Activated CD8-positive, alpha-beta memory T cell treated with anti-CD3 and anti-CD28 coated beads for 36 hours (primary cell): Measurements from ENCODE around the gene MAU2. TPM values are rescaled to one million over a fixed set of nuclear protein-coding genes. Genes with fewer than 3 reads are reported as not detected.
"Not testable (repeated sequence)": the region's sequence is repeated elsewhere in the genome, so short reads cannot be mapped to it uniquely, and the experiment has no call there.

Experiments
- CTCF ChIA-PET: fragments of 350-600 bp; sonication (Branson Sonifier 250); formaldehyde crosslinking; loops from one replicate; lab custom pipeline; 2021; ENCODE audit warnings: antibody characterized with exemption; lab: Charles Lee
- POLR2A ChIA-PET: fragments of 350-600 bp; sonication (Branson Sonifier 250); formaldehyde crosslinking; loops from one replicate; lab custom pipeline; 2021; ENCODE audit warnings: antibody characterized with exemption; lab: Charles Lee
- total RNA-seq, 2 experiments: library from RNA; stranded (reverse); gene quantifications; one replicate each; pipeline ENCODE4 v1.2.3, GENCODE V29; 2021

Gene MAU2
- total RNA-seq, 2 experiments from 2014 or later, result 43.1 to 47.4 TPM

- ChIA-PET CTCF (interaction anchor here (0.6 to 1.3 kb wide), 2 partner anchors 21 to 79 kb away, joined by 3 to 4 read pairs; no protein-coding TSS in a partner anchor), POLR2A (no interaction called here)
Observed at GRCh38 chr19:19341026-19341425, 20.4 kb downstream of the MAU2 start.

- ChIA-PET POLR2A (no interaction called here), CTCF (interaction anchor here (1.3 kb wide), 1 partner anchor 20 kb away, joined by 3 read pairs; no protein-coding TSS in a partner anchor)
Observed at GRCh38 chr19:19342086-19343015, 21.7 kb downstream of the MAU2 start.

- CTCF ChIA-PET, result interaction anchor here (0.6 kb wide), 1 partner anchor 77 kb away, joined by 4 read pairs; no protein-coding TSS in a partner anchor
- POLR2A ChIA-PET, result no interaction called here
Observed at GRCh38 chr19:19343016-19343362, 22.4 kb downstream of the MAU2 start.

GRCh38 chr19:19343762-19344161 is 23.1 kb downstream of the MAU2 start:
- POLR2A ChIA-PET, result no interaction called here
- CTCF ChIA-PET, result no interaction called here

- ChIA-PET CTCF (no interaction called here), POLR2A (no interaction called here)
Observed at GRCh38 chr19:19345232-19345631, 24.6 kb downstream of the MAU2 start.

- CTCF ChIA-PET, result no interaction called here
- POLR2A ChIA-PET, result no interaction called here
Observed at GRCh38 chr19:19345970-19346369, 25.3 kb downstream of the MAU2 start.

- ChIA-PET CTCF (interaction anchor here (1.7 kb wide), 1 partner anchor 10 kb away, joined by 5 read pairs; no protein-coding TSS in a partner anchor), POLR2A (interaction anchor here (0.6 kb wide), 1 partner anchor 10 kb away, joined by 4 read pairs; no protein-coding TSS in a partner anchor)
Observed at GRCh38 chr19:19347401-19348110, 26.9 kb downstream of the MAU2 start.

GRCh38 chr19:19348266-19348665 is 27.6 kb downstream of the MAU2 start:
- ChIA-PET CTCF (interaction anchor here (1.7 kb wide), 1 partner anchor 10 kb away, joined by 5 read pairs; no protein-coding TSS in a partner anchor), POLR2A (no interaction called here)

- ChIA-PET CTCF (no interaction called here), POLR2A (interaction anchor here (0.6 kb wide), 1 partner anchor 412 kb away, joined by 3 read pairs; no protein-coding TSS in a partner anchor)
Observed at GRCh38 chr19:19349365-19349764, 28.7 kb downstream of the MAU2 start.

GRCh38 chr19:19350756-19351155 is 30.1 kb downstream of the MAU2 start:
- CTCF ChIA-PET, POLR2A ChIA-PET: not testable (repeated sequence)

GRCh38 chr19:19352823-19353222 is 32.2 kb downstream of the MAU2 start:
- POLR2A ChIA-PET, result no interaction called here

GRCh38 chr19:19354007-19354406 is 33.4 kb downstream of the MAU2 start:
- CTCF ChIA-PET, result no interaction called here

More at GRCh38 chr19:19352823-19353222, 32.2 kb downstream of the MAU2 start:
- CTCF ChIA-PET, result no interaction called here

GRCh38 chr19:19354932-19355331 is 34.3 kb downstream of the MAU2 start:
- CTCF ChIA-PET, result interaction anchor here (1.3 kb wide), 1 partner anchor 135 kb away, joined by 3 read pairs; no protein-coding TSS in a partner anchor
- POLR2A ChIA-PET, result no interaction called here

More at GRCh38 chr19:19354007-19354406, 33.4 kb downstream of the MAU2 start:
- POLR2A ChIA-PET, result no interaction called here

GRCh38 chr19:19355606-19356139 is 35.0 kb downstream of the MAU2 start:
- ChIA-PET POLR2A (no interaction called here), CTCF (interaction anchor here (1.3 kb wide), 1 partner anchor 135 kb away, joined by 3 read pairs; no protein-coding TSS in a partner anchor)

GRCh38 chr19:19356500-19356899 is 35.9 kb downstream of the MAU2 start:
- ChIA-PET CTCF (no interaction called here), POLR2A (no interaction called here)

GRCh38 chr19:19356901-19357566 is 36.4 kb downstream of the MAU2 start:
- ChIA-PET CTCF (no interaction called here), POLR2A (interaction anchor here (0.7 kb wide), 1 partner anchor 10 kb away, joined by 4 read pairs; no protein-coding TSS in a partner anchor)

GRCh38 chr19:19361075-19361594 is 40.5 kb downstream of the MAU2 start:
- POLR2A ChIA-PET, result interaction anchor here (0.7 kb wide), 1 partner anchor 1103 kb away, joined by 5 read pairs; no protein-coding TSS in a partner anchor
- CTCF ChIA-PET, result interaction anchor here (0.6 to 2.1 kb wide), 3 partner anchors 33 to 545 kb away, joined by 3 to 7 read pairs (median 3); no protein-coding TSS in a partner anchor

- ChIA-PET CTCF (interaction anchor here (1.1 to 2.1 kb wide), 5 partner anchors 17 to 128 kb away, joined by 3 to 7 read pairs (median 4); no protein-coding TSS in a partner anchor), POLR2A (interaction anchor here (0.7 to 1.0 kb wide), 4 partner anchors 126 to 1104 kb away, joined by 3 to 9 read pairs (median 4); partner anchors contain the start of genes BORCS8, RFXANK and TSSK6)
Observed at GRCh38 chr19:19362075-19362474, 41.4 kb downstream of the MAU2 start.
